Calu3 (cell line): ENCODE data around the gene ITPK1. TPM values are rescaled to one million over a fixed set of nuclear protein-coding genes. Genes with fewer than 3 reads are reported as not detected.

Experiments
- BruUV-seq: library from RNA; stranded (reverse); fragments of 400-500 nt; replicated peaks from 2 replicates; lab custom pipeline; 2021; lab: Mats Ljungman, UMichigan
- CTCF ChIA-PET: fragments of 300-600 bp; sonication (Branson Sonifier 250); formaldehyde crosslinking; loops from one replicate; lab custom pipeline; 2022; ENCODE audit warnings: antibody characterized with exemption; lab: Charles Lee
- DNase-seq: peaks from one replicate; pipeline ENCODE4 v3.0.0; 2022
- H3K27ac Mint-ChIP-seq: one replicate; pipeline ENCODE4 v1.8.0; 2022; ENCODE audit warnings: mixed read lengths; ENCODE audit not compliant: unreplicated experiment
- H3K27me3 Mint-ChIP-seq: one replicate; pipeline ENCODE4 v1.8.0; 2022; ENCODE audit warnings: mixed read lengths; ENCODE audit not compliant: unreplicated experiment
- H3K36me3 Mint-ChIP-seq: one replicate; pipeline ENCODE4 v1.8.0; 2022; ENCODE audit warnings: mild to moderate bottlenecking, moderate library complexity, mixed read lengths; ENCODE audit not compliant: insufficient read depth, unreplicated experiment
- H3K4me1 Mint-ChIP-seq: one replicate; pipeline ENCODE4 v1.8.0; 2022; ENCODE audit warnings: mild to moderate bottlenecking, low read depth, mixed read lengths; ENCODE audit not compliant: unreplicated experiment
- H3K4me3 Mint-ChIP-seq: one replicate; pipeline ENCODE4 v1.8.0; 2022; ENCODE audit warnings: mild to moderate bottlenecking, low read depth, moderate library complexity, mixed read lengths; ENCODE audit not compliant: unreplicated experiment
- H3K9me3 Mint-ChIP-seq: one replicate; pipeline ENCODE4 v1.8.0; 2022; ENCODE audit warnings: low read depth, mixed read lengths; ENCODE audit not compliant: unreplicated experiment
- intact Hi-C: fragments of 100-400 bp; cut with micrococcal nuclease; formaldehyde crosslinking; loops from one replicate; pipeline ENCODE4 v1.10.0; 2022; ENCODE audit not compliant: unreplicated experiment
- total RNA-seq: library from RNA; stranded (reverse); gene quantifications from 2 replicates; pipeline ENCODE4 v1.2.3, GENCODE V29; 2022
- TF ChIP-seq, protein P1 (sequence below): fragments of 200-600 bp; IDR thresholded peaks from one replicate; pipeline ENCODE4 v1.8.0; 2022; ENCODE audit warnings: antibody characterized with exemption; ENCODE audit not compliant: unreplicated experiment

ITPK1 gene
- total RNA-seq, 1 experiment from 2014 or later, result 94.3 TPM

GRCh38 chr14:92970271-92970670 lies 145.5 kb downstream of the ITPK1 start:
- H3K9me3 Mint-ChIP-seq, result no peaks in the 10 kb centered on the region
- no TSS peak for BruUV-seq
- TF ChIP-seq, protein P1, sequence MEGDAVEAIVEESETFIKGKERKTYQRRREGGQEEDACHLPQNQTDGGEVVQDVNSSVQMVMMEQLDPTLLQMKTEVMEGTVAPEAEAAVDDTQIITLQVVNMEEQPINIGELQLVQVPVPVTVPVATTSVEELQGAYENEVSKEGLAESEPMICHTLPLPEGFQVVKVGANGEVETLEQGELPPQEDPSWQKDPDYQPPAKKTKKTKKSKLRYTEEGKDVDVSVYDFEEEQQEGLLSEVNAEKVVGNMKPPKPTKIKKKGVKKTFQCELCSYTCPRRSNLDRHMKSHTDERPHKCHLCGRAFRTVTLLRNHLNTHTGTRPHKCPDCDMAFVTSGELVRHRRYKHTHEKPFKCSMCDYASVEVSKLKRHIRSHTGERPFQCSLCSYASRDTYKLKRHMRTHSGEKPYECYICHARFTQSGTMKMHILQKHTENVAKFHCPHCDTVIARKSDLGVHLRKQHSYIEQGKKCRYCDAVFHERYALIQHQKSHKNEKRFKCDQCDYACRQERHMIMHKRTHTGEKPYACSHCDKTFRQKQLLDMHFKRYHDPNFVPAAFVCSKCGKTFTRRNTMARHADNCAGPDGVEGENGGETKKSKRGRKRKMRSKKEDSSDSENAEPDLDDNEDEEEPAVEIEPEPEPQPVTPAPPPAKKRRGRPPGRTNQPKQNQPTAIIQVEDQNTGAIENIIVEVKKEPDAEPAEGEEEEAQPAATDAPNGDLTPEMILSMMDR, result no peak
- CTCF ChIA-PET, result interaction anchor here (0.7 kb wide), 2 partner anchors 90 to 131 kb away, joined by 3 read pairs; no protein-coding TSS in a partner anchor
- no peak overlapping the region for H3K4me3 Mint-ChIP-seq
- H3K36me3 Mint-ChIP-seq, result no peaks in the 10 kb centered on the region
- H3K27me3 Mint-ChIP-seq, result no peaks in the 10 kb centered on the region
- DNase-seq, result no peak
- peaks cover 2% of the 10 kb centered on the region for H3K4me1 Mint-ChIP-seq
- intact Hi-C loops, result no loop called here
- no peak overlapping the region for H3K27ac Mint-ChIP-seq

GRCh38 chr14:92969871-92970270 lies 145.9 kb downstream of the ITPK1 start:
- TF ChIP-seq, protein P1, result no peak
- intact Hi-C loops, result loop anchor here (5.0 kb wide), 1 partner anchor 167 kb away; no protein-coding TSS in a partner anchor
- no peaks in the 10 kb centered on the region for H3K27me3 Mint-ChIP-seq
- no peak overlapping the region for H3K27ac Mint-ChIP-seq
- no TSS peak for BruUV-seq
- H3K4me1 Mint-ChIP-seq, result peaks cover 6% of the 10 kb centered on the region
- H3K4me3 Mint-ChIP-seq, result no peak overlapping the region
- H3K36me3 Mint-ChIP-seq, result no peaks in the 10 kb centered on the region
- DNase-seq, result no peak
- CTCF ChIA-PET, result interaction anchor here (0.7 to 1.1 kb wide), 2 partner anchors 132 to 162 kb away, joined by 3 read pairs; no protein-coding TSS in a partner anchor
- H3K9me3 Mint-ChIP-seq, result no peaks in the 10 kb centered on the region

DNA sequence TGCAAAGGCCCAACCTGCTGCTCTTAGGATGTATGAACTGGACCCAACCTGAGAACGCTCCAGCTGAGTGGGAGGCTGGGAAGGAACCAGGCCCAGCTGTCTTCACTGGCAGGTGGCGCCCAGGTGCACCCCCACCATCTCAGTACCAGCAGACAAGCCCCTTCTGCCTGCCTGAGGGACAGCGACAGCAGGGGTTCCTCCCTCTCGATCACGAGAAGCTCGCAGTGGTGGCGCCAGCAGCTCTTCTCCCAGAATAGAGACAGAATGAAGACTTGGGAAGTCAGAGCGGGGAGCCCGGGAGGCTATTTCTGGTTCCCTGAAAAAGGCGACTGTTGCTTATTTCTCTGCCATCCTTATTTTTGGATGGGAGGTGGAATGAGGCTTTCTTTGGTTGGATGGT lies 146.3 kb downstream of the ITPK1 start:
- CTCF ChIA-PET, result interaction anchor here (0.6 to 1.1 kb wide), 2 partner anchors 56 to 163 kb away, joined by 3 read pairs; no protein-coding TSS in a partner anchor
- no peaks in the 10 kb centered on the region for H3K9me3 Mint-ChIP-seq
- no peaks in the 10 kb centered on the region for H3K27me3 Mint-ChIP-seq
- TF ChIP-seq, protein P1, result no peak
- peaks cover 9% of the 10 kb centered on the region for H3K4me1 Mint-ChIP-seq
- no peak for DNase-seq
- BruUV-seq, result no TSS peak
- H3K36me3 Mint-ChIP-seq, result no peaks in the 10 kb centered on the region
- no peak overlapping the region for H3K4me3 Mint-ChIP-seq
- intact Hi-C loops, result loop anchor here (5.0 kb wide), 1 partner anchor 168 kb away; no protein-coding TSS in a partner anchor
- no peak overlapping the region for H3K27ac Mint-ChIP-seq

GRCh38 chr14:92968291-92969020 lies 147.3 kb downstream of the ITPK1 start:
- Mint-ChIP-seq H3K27ac (no peak overlapping the region), H3K9me3 (no peaks in the 10 kb centered on the region), H3K36me3 (no peaks in the 10 kb centered on the region), H3K4me1 (peaks cover 18% of the 10 kb centered on the region), H3K27me3 (no peaks in the 10 kb centered on the region), H3K4me3 (no peak overlapping the region)
- BruUV-seq, result no TSS peak
- CTCF ChIA-PET, result interaction anchor here (0.5 to 1.1 kb wide), 3 partner anchors 55 to 164 kb away, joined by 3 read pairs; no protein-coding TSS in a partner anchor
- TF ChIP-seq, protein P1, result no peak
- DNase-seq, result no peak
- intact Hi-C loops, result loop anchor here (5.0 kb wide), 1 partner anchor 169 kb away; no protein-coding TSS in a partner anchor
